KG1 (cell line): ENCODE results near the gene TP53AIP1.
"Not testable (repeated sequence)": the region's sequence is repeated elsewhere in the genome, so short reads cannot be mapped to it uniquely, and the experiment has no call there.

Source experiments
- DNase-seq: peaks from one replicate; lab custom pipeline; 2025; lab: John Stamatoyannopoulos, UW

TP53AIP1 gene

GRCh38 chr11:128926000-128926399, 16.7 kb downstream of the TP53AIP1 start:
- no peak for DNase-seq

GRCh38 chr11:128925250-128925600, 17.4 kb downstream of the TP53AIP1 start:
- DNase-seq, result no peak

GRCh38 chr11:128924510-128925249, 18.0 kb downstream of the TP53AIP1 start:
- DNase-seq, result no peak

GRCh38 chr11:128924104-128924503, 18.6 kb downstream of the TP53AIP1 start:
- DNase-seq, result no peak

GRCh38 chr11:128921793-128922192, 20.9 kb downstream of the TP53AIP1 start:
- no peak for DNase-seq

GRCh38 chr11:128920666-128921065, 22.0 kb downstream of the TP53AIP1 start:
- DNase-seq, result no peak

- not testable (repeated sequence) for DNase-seq
These were observed 23.0 kb downstream of the TP53AIP1 start for GRCh38 chr11:128919635-128920034.

GRCh38 chr11:128919216-128919615, 23.5 kb downstream of the TP53AIP1 start:
- DNase-seq, result no peak

GRCh38 chr11:128917144-128917724, 25.4 kb downstream of the TP53AIP1 start:
- DNase-seq, result no peak

- no peak for DNase-seq
These were observed 26.0 kb downstream of the TP53AIP1 start for GRCh38 chr11:128916681-128917080.

- no peak for DNase-seq
These were observed 26.6 kb downstream of the TP53AIP1 start for GRCh38 chr11:128916037-128916572.

GRCh38 chr11:128915149-128915521, 27.5 kb downstream of the TP53AIP1 start:
- no peak for DNase-seq

- no peak for DNase-seq
These were observed 28.2 kb downstream of the TP53AIP1 start for GRCh38 chr11:128914216-128915148.

- no peak for DNase-seq
These were observed 28.9 kb downstream of the TP53AIP1 start for GRCh38 chr11:128913806-128914205.

- no peak for DNase-seq
These were observed 31.0 kb downstream of the TP53AIP1 start for GRCh38 chr11:128911701-128912100.

- no peak for DNase-seq
These were observed 31.4 kb downstream of the TP53AIP1 start for GRCh38 chr11:128911239-128911638.

- no peak for DNase-seq
These were observed 32.1 kb downstream of the TP53AIP1 start for GRCh38 chr11:128910576-128910975.

- DNase-seq, result no peak
These were observed 33.1 kb downstream of the TP53AIP1 start for GRCh38 chr11:128909438-128910125.

GRCh38 chr11:128908391-128909246, 34.1 kb downstream of the TP53AIP1 start:
- DNase-seq, result peak; percentile 61

GRCh38 chr11:128907585-128907984, 35.1 kb downstream of the TP53AIP1 start:
- no peak for DNase-seq
